ENCODE measurements around the gene SLC47A1.
"Not testable (repeated sequence)": the region's sequence is repeated elsewhere in the genome, so short reads cannot be mapped to it uniquely, and the experiment has no call there.

SLC47A1 gene

GRCh38 chr17:19533718-19534561 lies at the start of gene SLC47A1:
TSS of gene SLC47A1 (plus strand) at chr17:19533854. CDS start at chr17:19533940, 86 bp downstream.
- DNase-seq: peak in 2 of 56 donors; percentile 22 to 32

GRCh38 chr17:19485800-19486340 lies 47.8 kb upstream of the SLC47A1 start:
- DNase-seq: no peak

- DNase-seq: peak in 3 of 56 donors; percentile 13 to 37 (median 20)
Observed at GRCh38 chr17:19486351-19487023, 47.2 kb upstream of the SLC47A1 start.

- peak in 1 of 56 donors; percentile 37 for DNase-seq
Observed at GRCh38 chr17:19487024-19487600, 46.5 kb upstream of the SLC47A1 start.

GRCh38 chr17:19492141-19492540 lies 41.5 kb upstream of the SLC47A1 start:
- no peak for DNase-seq

GRCh38 chr17:19494961-19495806 lies 38.5 kb upstream of the SLC47A1 start:
- no peak for DNase-seq

- no peak for DNase-seq
Observed at GRCh38 chr17:19495828-19496528, 37.7 kb upstream of the SLC47A1 start.

GRCh38 chr17:19497624-19498023 lies 36.0 kb upstream of the SLC47A1 start:
- DNase-seq: no peak

- no peak for DNase-seq
Observed at GRCh38 chr17:19501219-19501618, 32.4 kb upstream of the SLC47A1 start.

- DNase-seq: peak in 1 of 56 donors; percentile 3
Observed at GRCh38 chr17:19502517-19502916, 31.1 kb upstream of the SLC47A1 start.

GRCh38 chr17:19505561-19505960 lies 28.1 kb upstream of the SLC47A1 start:
- not testable (repeated sequence) for DNase-seq

GRCh38 chr17:19507775-19508576 lies 25.7 kb upstream of the SLC47A1 start:
- DNase-seq: peak; percentile 50 to 97 (median 82)

- DNase-seq: peak in 3 of 56 donors; percentile 5 to 46 (median 40)
Observed at GRCh38 chr17:19508577-19508867, 25.1 kb upstream of the SLC47A1 start.

GRCh38 chr17:19509281-19509852 lies 24.3 kb upstream of the SLC47A1 start:
- not testable (repeated sequence) for DNase-seq

GRCh38 chr17:19510903-19511302 lies 22.8 kb upstream of the SLC47A1 start:
- peak in 7 of 56 donors; percentile 13 to 37 (median 23) for DNase-seq

GRCh38 chr17:19513897-19514488 lies 19.7 kb upstream of the SLC47A1 start:
- peak in 45 of 56 donors; percentile 5 to 83 (median 45) for DNase-seq

GRCh38 chr17:19517699-19518098 lies 16.0 kb upstream of the SLC47A1 start:
- no peak for DNase-seq

Measured in amygdala (tissue), 56 donors.